ENCODE data around the gene MSH2.

MSH2 gene

DNA sequence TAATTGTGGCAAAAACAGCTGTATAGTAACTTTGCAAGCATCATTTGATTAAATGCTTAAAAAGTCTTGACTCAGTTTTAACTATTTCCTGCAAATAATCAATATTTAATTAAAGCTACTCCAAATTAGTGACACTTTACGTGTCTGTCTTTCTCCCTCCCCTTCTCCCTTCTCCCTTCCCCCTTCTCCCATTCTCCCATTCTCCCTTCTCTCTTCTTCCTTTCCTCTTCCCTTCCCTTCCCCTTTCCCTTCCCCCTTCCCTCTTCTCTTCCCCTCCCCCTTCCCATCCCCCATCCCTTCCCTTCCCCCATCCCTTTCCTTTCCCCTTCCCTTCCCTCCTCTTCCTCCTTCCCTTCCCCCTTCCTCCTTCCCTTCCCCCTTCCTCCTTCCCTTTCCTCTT, 76.9 kb downstream of the MSH2 start:
- H3K36me3 ChIP-seq (ENCODE audit: control insufficient read depth, insufficient read depth, low read length) = no peaks in the 10 kb centered on the region; the same call in none of the 2 replicates
- TF ChIP-seq, protein P1, sequence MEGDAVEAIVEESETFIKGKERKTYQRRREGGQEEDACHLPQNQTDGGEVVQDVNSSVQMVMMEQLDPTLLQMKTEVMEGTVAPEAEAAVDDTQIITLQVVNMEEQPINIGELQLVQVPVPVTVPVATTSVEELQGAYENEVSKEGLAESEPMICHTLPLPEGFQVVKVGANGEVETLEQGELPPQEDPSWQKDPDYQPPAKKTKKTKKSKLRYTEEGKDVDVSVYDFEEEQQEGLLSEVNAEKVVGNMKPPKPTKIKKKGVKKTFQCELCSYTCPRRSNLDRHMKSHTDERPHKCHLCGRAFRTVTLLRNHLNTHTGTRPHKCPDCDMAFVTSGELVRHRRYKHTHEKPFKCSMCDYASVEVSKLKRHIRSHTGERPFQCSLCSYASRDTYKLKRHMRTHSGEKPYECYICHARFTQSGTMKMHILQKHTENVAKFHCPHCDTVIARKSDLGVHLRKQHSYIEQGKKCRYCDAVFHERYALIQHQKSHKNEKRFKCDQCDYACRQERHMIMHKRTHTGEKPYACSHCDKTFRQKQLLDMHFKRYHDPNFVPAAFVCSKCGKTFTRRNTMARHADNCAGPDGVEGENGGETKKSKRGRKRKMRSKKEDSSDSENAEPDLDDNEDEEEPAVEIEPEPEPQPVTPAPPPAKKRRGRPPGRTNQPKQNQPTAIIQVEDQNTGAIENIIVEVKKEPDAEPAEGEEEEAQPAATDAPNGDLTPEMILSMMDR (IDR thresholded peaks at IDR 0.05; ENCODE audit: insufficient read depth, low read length, poor library complexity, severe bottlenecking) = no peak
- H3K27me3 ChIP-seq (replicated peaks; ENCODE audit: control insufficient read depth, insufficient read depth, low read length) = no peaks in the 10 kb centered on the region
- no peak overlapping the region for H3K4me3 ChIP-seq (replicated peaks; ENCODE audit: low read depth, low read length)
- no peak for DNase-seq (ENCODE audit: extremely low read depth, insufficient read length)

DNA sequence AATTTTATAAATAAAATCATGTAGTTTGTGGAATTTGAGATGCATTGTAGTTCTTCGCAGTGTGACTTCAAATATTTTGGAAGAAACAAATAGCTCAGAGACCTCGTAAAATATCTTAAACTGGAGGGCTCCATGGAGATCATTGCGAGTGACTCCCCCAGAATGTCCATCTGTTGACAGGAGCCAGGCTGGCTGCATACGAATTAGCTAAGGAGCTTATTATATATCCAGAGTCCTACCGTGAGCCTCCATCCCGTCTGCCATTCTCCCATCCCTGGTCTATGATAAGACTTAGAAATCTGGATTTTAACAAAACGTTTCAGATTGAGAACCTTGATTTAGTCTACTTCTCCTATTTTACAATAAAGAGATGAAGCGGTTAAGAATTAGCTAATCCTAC, 80.2 kb downstream of the MSH2 start:
- TF ChIP-seq, protein P1 (IDR thresholded peaks at IDR 0.05; ENCODE audit: insufficient read depth, low read length, poor library complexity, severe bottlenecking) = no peak
- no peak overlapping the region for H3K4me3 ChIP-seq (replicated peaks; ENCODE audit: low read depth, low read length)
- H3K36me3 ChIP-seq (ENCODE audit: control insufficient read depth, insufficient read depth, low read length) = no peaks in the 10 kb centered on the region; the same call in none of the 2 replicates
- no peaks in the 10 kb centered on the region for H3K27me3 ChIP-seq (replicated peaks; ENCODE audit: control insufficient read depth, insufficient read depth, low read length)
- DNase-seq (ENCODE audit: extremely low read depth, insufficient read length) = no peak

GRCh38 chr2:47484396-47484795, 81.4 kb downstream of the MSH2 start:
- TF ChIP-seq, protein P1 (IDR thresholded peaks at IDR 0.05; ENCODE audit: insufficient read depth, low read length, poor library complexity, severe bottlenecking) = no peak
- Histone ChIP-seq H3K27me3 (replicated peaks; ENCODE audit: control insufficient read depth, insufficient read depth, low read length) (no peaks in the 10 kb centered on the region), H3K4me3 (replicated peaks; ENCODE audit: low read depth, low read length) (no peak overlapping the region), H3K36me3 (ENCODE audit: control insufficient read depth, insufficient read depth, low read length) (no peaks in the 10 kb centered on the region; the same call in none of the 2 replicates)
- DNase-seq (ENCODE audit: extremely low read depth, insufficient read length) = no peak

DNA sequence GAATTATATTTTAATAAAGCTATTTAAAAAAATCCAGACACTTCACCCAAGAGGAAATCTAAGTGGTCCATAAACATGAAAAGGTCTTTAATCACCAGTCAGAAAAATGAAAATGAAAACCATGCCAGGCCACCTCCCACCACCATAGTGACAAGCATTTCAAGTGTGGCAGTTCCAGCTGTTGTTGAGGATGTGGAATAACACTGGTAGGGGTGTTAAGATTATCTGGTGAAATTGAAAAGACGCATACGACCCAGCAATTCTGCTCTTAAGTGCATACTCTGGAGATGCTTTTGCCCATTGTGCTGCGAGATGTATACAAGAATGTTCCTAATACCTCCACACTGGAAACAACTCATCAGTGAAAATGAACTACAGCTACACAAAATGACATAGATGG, 82.2 kb downstream of the MSH2 start:
- no peak for DNase-seq (ENCODE audit: extremely low read depth, insufficient read length)
- TF ChIP-seq, protein P1 (IDR thresholded peaks at IDR 0.05; ENCODE audit: insufficient read depth, low read length, poor library complexity, severe bottlenecking) = no peak
- Histone ChIP-seq H3K27me3 (replicated peaks; ENCODE audit: control insufficient read depth, insufficient read depth, low read length) (no peaks in the 10 kb centered on the region), H3K36me3 (ENCODE audit: control insufficient read depth, insufficient read depth, low read length) (no peaks in the 10 kb centered on the region; the same call in none of the 2 replicates), H3K4me3 (replicated peaks; ENCODE audit: low read depth, low read length) (no peak overlapping the region)

DNA sequence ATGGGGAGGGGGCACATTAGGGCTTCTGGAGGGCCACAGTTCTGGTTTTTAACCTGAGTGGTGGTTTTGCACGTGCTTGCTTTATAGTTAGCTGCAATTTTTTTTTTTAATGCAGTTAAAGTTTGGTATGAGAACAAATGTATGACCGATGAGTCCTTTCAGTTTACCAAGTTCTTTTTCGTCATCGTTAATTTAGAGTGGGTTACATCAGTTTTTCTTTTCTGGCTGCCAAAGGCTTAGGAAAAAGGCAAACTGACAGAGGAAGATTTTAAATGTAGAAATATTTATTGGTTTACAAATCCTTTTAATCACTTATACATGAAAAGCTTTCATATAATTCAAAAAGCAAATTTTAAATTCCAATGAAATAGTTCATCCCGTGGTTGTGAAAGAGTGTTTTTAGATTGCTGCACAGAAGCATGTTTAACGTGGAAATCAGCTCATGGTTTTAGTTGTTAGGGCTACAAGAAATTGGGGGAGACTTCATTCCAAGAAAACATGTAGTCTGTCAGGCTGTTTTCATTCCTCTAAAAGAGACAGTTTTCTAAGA, 82.9 kb downstream of the MSH2 start:
- DNase-seq (ENCODE audit: extremely low read depth, insufficient read length) = no peak
- no peaks in the 10 kb centered on the region; the same call in none of the 2 replicates for H3K36me3 ChIP-seq (ENCODE audit: control insufficient read depth, insufficient read depth, low read length)
- H3K27me3 ChIP-seq (replicated peaks; ENCODE audit: control insufficient read depth, insufficient read depth, low read length) = no peaks in the 10 kb centered on the region
- TF ChIP-seq, protein P1 (IDR thresholded peaks at IDR 0.05; ENCODE audit: insufficient read depth, low read length, poor library complexity, severe bottlenecking) = no peak
- no peak overlapping the region for H3K4me3 ChIP-seq (replicated peaks; ENCODE audit: low read depth, low read length)

Measured in GM06990 (cell line).